GM21529 (cell line): Measurements from ENCODE around the gene GJA8.
"Not testable (repeated sequence)": the region's sequence is repeated elsewhere in the genome, so short reads cannot be mapped to it uniquely, and the experiment has no call there.

Experiments used
- ATAC-seq: cut with Tn5 transposase; IDR thresholded peaks from one replicate; pipeline ENCODE4 v1.9.1; 2021; ENCODE audit not compliant: unreplicated experiment

The GJA8 gene

GRCh38 chr1:147927215-147927614 lies 24.6 kb downstream of the GJA8 start:
- not testable (repeated sequence) for ATAC-seq

GRCh38 chr1:147927689-147928088 lies 25.1 kb downstream of the GJA8 start:
- not testable (repeated sequence) for ATAC-seq

GRCh38 chr1:147928236-147929132 lies 25.9 kb downstream of the GJA8 start, which contains the start of gene GPR89B:
Gene GPR89B (plus strand): TSS chr1:147928420. CDS start chr1:147928537, 117 bp downstream.
- peak; percentile 98 for ATAC-seq

- not testable (repeated sequence) for ATAC-seq
Measured at GRCh38 chr1:147931137-147931536, 28.5 kb downstream of the GJA8 start.

- ATAC-seq: not testable (repeated sequence)
Measured at GRCh38 chr1:147935296-147935695, 32.7 kb downstream of the GJA8 start.

- ATAC-seq: not testable (repeated sequence)
Measured at GRCh38 chr1:147940456-147940855, 37.9 kb downstream of the GJA8 start.

- not testable (repeated sequence) for ATAC-seq
Measured at GRCh38 chr1:147942563-147942962, 40.0 kb downstream of the GJA8 start.

- not testable (repeated sequence) for ATAC-seq
Measured at GRCh38 chr1:147949517-147949916, 46.9 kb downstream of the GJA8 start.
